ENCODE results near the gene BCL7A.

DNA sequence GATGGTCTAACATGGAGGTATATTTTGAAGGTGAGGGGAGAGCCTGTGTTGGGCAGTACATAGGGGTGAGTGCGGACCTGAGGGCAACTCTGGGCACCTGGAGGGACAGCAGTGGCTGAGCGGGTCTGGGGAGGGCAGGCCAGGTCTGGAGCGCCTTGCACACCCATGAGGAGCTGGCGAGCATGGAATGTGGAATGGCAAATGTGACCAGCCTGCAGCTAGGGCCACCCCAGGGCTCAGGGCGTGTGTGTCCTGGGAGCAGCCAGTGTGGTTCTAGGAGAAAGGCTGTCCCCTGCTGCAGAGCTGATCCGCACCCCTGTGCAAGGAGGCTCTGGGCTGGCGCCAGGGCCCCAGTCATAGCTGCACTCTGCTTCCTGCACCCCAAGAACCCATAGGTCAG, 24.5 kb downstream of the BCL7A start:
- TF ChIP-seq CTCF (IDR thresholded peaks at IDR 0.05), result no peak
- no peak for TF ChIP-seq POLR2A (IDR thresholded peaks at IDR 0.05)

Data from right lobe of liver (tissue), 4 donors.